ENCODE measurements around the gene PRLH. TPM values are rescaled to one million over a fixed set of nuclear protein-coding genes. Genes with fewer than 3 reads are reported as not detected.

PRLH gene, protein sequence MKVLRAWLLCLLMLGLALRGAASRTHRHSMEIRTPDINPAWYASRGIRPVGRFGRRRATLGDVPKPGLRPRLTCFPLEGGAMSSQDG
- not detected in 2 replicates for total RNA-seq

DNA sequence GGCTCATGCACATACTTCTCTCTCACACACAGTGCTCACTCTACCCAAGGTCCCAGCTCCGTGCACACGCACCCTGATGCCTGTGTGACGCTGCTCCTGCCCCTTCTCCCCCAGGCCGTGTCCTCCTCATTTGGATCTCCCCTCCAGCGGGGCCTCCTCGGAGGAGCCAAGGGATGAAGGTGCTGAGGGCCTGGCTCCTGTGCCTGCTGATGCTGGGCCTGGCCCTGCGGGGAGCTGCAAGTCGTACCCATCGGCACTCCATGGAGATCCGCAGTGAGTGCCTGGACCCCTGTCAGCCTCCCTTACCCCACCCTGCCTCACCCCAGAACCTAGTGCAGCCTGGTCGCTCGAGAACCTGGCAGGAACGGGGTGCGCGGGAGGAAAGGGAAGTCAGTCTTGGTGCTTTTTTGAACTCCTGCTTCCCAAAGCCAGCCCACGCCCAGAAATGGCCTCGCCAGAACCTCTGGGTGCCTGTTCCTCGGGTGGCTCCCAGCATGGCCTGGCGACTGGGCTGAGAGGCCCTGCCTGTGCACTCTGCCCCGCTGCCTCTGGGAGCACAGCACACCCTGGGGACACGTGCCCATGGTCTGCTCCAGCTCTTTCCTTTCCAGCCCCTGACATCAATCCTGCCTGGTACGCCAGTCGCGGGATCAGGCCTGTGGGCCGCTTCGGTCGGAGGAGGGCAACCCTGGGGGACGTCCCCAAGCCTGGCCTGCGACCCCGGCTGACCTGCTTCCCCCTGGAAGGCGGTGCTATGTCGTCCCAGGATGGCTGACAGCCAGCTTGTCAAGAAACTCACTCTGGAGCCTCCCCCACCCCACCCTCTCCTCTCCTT is at the start of gene PRLH:
TSS of gene PRLH (plus strand) at position 174 of the 835 bp plus-strand sequence. CDS start at position 174, 0 bp downstream.

DNA sequence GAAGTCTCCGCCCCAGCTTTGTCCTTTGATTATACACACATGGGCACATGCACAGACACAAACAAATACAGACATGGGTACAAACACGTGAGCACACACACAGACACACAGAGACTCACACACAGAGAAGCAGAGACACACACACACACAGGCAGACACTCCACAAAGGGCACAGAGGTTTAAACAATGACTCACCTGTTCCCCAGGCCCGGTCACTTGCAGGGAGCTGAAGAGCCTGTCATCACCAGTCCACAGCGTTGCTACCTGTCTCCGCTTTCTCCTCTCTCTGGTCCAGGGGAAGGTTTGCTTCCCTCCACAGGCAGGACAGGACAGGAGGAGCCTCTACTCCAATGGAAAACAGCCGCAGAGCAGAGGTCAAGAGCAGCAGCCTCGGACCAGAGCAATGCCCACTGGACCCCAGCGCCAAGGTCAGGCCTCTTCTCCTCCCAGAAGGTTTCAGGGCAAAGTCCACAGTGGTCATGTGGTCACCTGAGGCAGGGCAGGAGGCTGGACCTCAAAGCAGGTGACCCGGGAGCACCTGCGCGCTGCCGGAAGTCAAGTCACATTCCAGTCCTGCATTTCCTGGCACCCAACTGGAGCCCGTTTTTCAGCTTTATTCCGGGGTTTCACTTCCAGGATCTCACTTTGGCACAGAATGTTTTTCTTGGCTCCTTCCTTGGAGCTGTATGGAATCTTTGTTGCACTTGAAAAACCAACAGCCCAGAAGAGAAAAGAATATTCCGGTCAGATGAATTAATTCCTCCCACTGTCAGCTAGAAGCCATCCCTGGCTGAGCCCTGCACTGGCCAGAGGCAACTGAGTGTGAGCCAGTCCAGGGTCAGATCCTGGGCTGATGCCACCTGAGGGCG is 24.1 kb downstream of the PRLH start, which contains the start of gene RAB17:
TSS of gene RAB17 (minus strand) at position 463 of the 869 bp plus-strand sequence. CDS start 4,580 bp downstream, outside the sequence.

Other genes with a start within 250 kb of the PRLH start
- 4.7 and 29.8 TPM in 2 replicates for gene COL6A3, start 152.4 kb upstream of the PRLH start, total RNA-seq
- gene MLPH, start 79.3 kb upstream of the PRLH start, total RNA-seq: 0.19 and 0.81 TPM in 2 replicates
- 0.97 and 6.8 TPM in 2 replicates for gene RAB17, start 24.2 kb downstream of the PRLH start, total RNA-seq
- gene LRRFIP1, start 61.0 kb downstream of the PRLH start, total RNA-seq: 134 and 166 TPM in 2 replicates
- gene RBM44, start 232.2 kb downstream of the PRLH start, total RNA-seq: 0.31 and 0.32 TPM in 2 replicates

Measured in bladder microvascular endothelial cell (primary cell).